Fibroblast of pulmonary artery (primary cell): Measurements from ENCODE around the gene SERPINB12.

Experiments
- DNase-seq: peaks from one replicate; pipeline ENCODE4 v3.0.0-alpha.2; 2010; ENCODE audit warnings: low read depth
- H3K4me3 ChIP-seq: replicated peaks from 2 replicates; pipeline ENCODE4 v1.5.1; 2011; ENCODE audit warnings: low read depth, mild to moderate bottlenecking, control low read depth, low read length, moderate library complexity
- TF ChIP-seq, protein P1 (sequence below): IDR thresholded peaks from 2 replicates; pipeline ENCODE4 v1.5.1; 2011; ENCODE audit warnings: mild to moderate bottlenecking, control low read depth, low read length, inconsistent platforms; ENCODE audit errors: missing control alignments

Gene SERPINB12, protein sequence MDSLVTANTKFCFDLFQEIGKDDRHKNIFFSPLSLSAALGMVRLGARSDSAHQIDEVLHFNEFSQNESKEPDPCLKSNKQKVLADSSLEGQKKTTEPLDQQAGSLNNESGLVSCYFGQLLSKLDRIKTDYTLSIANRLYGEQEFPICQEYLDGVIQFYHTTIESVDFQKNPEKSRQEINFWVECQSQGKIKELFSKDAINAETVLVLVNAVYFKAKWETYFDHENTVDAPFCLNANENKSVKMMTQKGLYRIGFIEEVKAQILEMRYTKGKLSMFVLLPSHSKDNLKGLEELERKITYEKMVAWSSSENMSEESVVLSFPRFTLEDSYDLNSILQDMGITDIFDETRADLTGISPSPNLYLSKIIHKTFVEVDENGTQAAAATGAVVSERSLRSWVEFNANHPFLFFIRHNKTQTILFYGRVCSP

DNA sequence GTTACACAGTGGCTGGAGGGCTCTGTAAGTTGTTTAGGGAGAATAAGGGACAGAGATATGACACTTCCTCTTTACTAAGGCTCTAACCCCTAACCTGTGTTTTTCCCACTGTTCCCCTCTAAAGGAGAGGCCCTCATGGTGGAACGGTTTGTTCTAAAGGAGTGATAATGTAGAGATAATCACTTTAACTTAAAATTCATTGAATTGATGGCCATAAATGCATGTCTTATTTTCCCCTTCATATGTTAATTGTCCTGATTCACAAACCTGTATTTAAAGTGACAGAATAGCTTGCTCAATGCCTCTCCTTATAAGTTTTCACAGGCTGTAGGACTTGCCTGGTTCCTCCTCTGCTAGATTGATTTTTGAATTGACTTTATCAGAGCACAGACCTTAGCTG, at the start of gene SERPINB12:
Gene SERPINB12, plus strand, starts transcription at position 301 of the 400 bp plus-strand sequence. CDS start 13,791 bp downstream, outside the sequence.
- DNase-seq: no peak
- no peak within 1 kb of the TSS for H3K4me3 ChIP-seq
- TF ChIP-seq, protein P1, sequence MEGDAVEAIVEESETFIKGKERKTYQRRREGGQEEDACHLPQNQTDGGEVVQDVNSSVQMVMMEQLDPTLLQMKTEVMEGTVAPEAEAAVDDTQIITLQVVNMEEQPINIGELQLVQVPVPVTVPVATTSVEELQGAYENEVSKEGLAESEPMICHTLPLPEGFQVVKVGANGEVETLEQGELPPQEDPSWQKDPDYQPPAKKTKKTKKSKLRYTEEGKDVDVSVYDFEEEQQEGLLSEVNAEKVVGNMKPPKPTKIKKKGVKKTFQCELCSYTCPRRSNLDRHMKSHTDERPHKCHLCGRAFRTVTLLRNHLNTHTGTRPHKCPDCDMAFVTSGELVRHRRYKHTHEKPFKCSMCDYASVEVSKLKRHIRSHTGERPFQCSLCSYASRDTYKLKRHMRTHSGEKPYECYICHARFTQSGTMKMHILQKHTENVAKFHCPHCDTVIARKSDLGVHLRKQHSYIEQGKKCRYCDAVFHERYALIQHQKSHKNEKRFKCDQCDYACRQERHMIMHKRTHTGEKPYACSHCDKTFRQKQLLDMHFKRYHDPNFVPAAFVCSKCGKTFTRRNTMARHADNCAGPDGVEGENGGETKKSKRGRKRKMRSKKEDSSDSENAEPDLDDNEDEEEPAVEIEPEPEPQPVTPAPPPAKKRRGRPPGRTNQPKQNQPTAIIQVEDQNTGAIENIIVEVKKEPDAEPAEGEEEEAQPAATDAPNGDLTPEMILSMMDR: no peak

DNA sequence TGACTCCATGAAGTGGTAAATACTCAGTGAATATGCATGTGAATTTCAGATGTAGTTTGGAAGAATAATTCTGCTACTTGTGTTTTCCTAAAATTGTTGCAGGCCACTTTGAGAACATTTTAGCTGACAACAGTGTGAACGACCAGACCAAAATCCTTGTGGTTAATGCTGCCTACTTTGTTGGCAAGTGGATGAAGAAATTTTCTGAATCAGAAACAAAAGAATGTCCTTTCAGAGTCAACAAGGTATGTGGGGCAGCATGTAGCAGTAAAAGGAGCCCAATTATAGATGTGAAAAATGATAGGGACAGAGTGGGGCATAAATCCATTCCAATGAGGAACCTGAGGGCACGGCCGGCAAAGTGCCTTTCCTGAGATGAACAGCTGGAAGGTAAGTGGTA, 49.3 kb upstream of the SERPINB12 start:
- TF ChIP-seq, protein P1: no peak
- H3K4me3 ChIP-seq: no peak overlapping the region
- no peak for DNase-seq

DNA sequence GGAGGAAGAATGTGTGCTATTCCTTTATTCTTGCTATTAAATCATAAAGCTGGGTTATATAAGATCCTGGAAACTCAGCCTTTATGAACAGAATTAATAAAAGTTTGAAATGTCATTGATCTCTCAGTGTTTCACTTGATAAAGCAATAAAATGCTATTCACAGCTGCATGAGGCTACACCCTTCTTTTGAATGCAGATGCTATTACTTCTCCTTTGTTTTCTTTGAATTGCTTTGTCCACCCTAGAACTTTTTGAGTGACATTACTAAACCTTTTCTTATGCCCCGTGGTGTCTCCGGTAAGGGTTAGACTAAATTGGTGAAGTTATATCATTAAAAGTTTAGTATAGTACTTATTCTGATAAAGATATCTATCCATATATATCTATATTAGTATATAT, 46.5 kb upstream of the SERPINB12 start:
- H3K4me3 ChIP-seq: no peak overlapping the region
- TF ChIP-seq, protein P1: no peak
- no peak for DNase-seq

DNA sequence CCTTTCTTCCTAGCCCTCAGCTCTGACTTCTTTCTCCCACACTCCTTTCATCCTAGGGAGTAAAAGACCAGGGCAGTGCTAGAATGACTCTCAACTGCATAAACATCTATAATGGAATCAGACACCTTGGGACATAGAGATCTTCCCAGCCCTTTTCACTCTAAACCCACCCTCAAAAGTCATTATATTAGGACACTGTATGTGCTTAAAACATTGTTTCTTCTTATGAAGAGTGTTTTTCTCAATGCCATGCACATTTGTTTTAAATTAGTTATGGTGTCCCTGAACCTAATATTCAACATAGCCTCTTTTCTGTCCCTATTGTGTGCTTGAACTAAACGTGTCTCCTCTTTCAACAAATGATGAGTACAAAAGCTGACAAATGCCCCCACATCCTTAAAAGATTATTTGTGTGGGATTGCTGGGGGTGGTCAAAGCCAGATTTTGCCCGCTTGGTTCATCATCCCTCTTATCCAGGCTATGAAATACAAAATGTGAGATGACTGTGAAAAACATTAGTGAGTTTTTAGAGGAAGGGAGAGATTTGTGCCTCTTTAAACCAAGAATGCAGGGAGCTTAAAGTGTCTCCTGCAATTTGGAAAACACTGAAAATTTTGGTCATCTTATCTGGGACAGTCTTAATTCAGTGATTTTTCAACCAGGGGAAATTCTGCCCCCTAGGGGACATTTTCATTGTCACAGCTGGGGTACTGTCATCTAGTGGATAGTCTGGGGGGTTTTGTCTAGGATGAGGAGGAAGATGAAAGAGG, 36.4 kb upstream of the SERPINB12 start:
- peak; percentile 28 for DNase-seq
- TF ChIP-seq, protein P1: peak; percentile 63
- no peak overlapping the region for H3K4me3 ChIP-seq

DNA sequence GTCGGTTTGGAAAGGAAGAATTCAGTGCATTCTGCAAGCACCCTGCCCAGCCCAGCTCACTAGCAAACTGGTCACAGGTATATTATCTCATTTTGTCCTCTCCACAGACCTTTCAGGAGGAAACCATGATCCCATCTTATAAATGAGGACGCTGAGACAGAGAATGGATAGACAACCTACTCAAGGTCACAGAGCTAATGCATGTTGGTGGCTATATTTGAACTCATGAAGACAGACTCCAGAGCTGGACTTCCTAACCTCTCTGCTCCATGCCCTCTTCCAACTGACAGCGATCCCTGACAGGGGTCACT, 35.9 kb upstream of the SERPINB12 start:
- no peak for DNase-seq
- H3K4me3 ChIP-seq: no peak overlapping the region
- TF ChIP-seq, protein P1: no peak

DNA sequence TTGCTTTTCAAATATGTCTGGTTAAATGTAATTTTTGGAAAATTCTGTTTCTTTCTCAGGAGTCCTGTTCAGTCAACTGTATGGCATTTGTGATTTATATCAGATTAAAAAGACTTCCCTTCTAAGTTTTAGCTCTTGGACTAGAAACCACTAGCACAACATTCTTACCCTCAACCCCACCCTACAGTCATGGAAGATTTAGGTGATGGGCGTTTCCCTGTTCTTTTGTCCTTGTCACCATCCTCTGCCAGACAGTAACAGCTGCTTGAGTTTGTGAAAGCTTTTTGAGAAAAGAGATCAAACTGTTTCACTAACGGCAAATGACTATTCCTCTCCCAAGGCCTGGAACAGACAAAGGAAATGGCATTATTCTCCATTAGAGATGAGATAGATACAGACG, 33.6 kb upstream of the SERPINB12 start:
- DNase-seq: no peak

More for the DNA sequence above, 33.6 kb upstream of the SERPINB12 start:
- H3K4me3 ChIP-seq: no peak overlapping the region
- TF ChIP-seq, protein P1: no peak
